SU-DHL-6 (cell line): ENCODE results near the gene KCNQ1OT1.

Experiments used
- H2AFZ ChIP-seq: fragments of 200-600 bp; sonication (generic); 2 replicates; pipeline ENCODE4 v1.6.1; 2014; ENCODE audit warnings: low read depth, mild to moderate bottlenecking, moderate library complexity, mixed read lengths, antibody characterized with exemption, low read length; ENCODE audit not compliant: severe bottlenecking
- H3F3A ChIP-seq: fragments of 200-600 bp; shearing (Covaris generic); 2 replicates; pipeline ENCODE4 v1.6.0; 2016; ENCODE audit warnings: antibody characterized with exemption, mild to moderate bottlenecking; ENCODE audit not compliant: insufficient read depth
- H3K27ac ChIP-seq: fragments of 200-600 bp; sonication (generic); 2 replicates; pipeline ENCODE4 v1.5.1; 2016; ENCODE audit warnings: low read depth, mild to moderate bottlenecking, low read length, moderate library complexity, mixed read lengths
- H3K27me3 ChIP-seq: fragments of 200-600 bp; sonication (generic), shearing (Covaris generic); 2 replicates; pipeline ENCODE4 v1.6.0; 2014; ENCODE audit warnings: mild to moderate bottlenecking, low read length
- H3K36me3 ChIP-seq: fragments of 200-600 bp; sonication (generic); 2 replicates; pipeline ENCODE4 v1.6.1; 2014; ENCODE audit warnings: mild to moderate bottlenecking, low read length, mixed read lengths
- H3K4me2 ChIP-seq: fragments of 300-600, 200-600 bp; shearing (Covaris generic), sonication (generic); 2 replicates; pipeline ENCODE4 v1.6.0; 2014; ENCODE audit warnings: low read length, low read depth, mild to moderate bottlenecking; ENCODE audit not compliant: poor library complexity, severe bottlenecking
- H3K4me3 ChIP-seq: fragments of 200-600 bp; sonication (generic); 2 replicates; pipeline ENCODE4 v1.5.1; 2014; ENCODE audit warnings: antibody characterized with exemption, low read length, mild to moderate bottlenecking, mixed read lengths; ENCODE audit not compliant: insufficient read depth, poor library complexity, severe bottlenecking
- H3K79me2 ChIP-seq: fragments of 200-600 bp; sonication (generic); 2 replicates; pipeline ENCODE4 v1.6.1; 2014; ENCODE audit warnings: mild to moderate bottlenecking, low read length, moderate library complexity; ENCODE audit not compliant: insufficient read depth
- H3K9ac ChIP-seq: fragments of 200-600 bp; sonication (generic); 2 replicates; pipeline ENCODE4 v1.7.0; 2014; ENCODE audit warnings: mild to moderate bottlenecking, low read length
- H3K9me2 ChIP-seq: fragments of 200-600 bp; sonication (generic); replicated peaks from 2 replicates; pipeline ENCODE4 v1.6.1; 2014; ENCODE audit warnings: low read length; ENCODE audit not compliant: insufficient read depth
- H3K9me3 ChIP-seq: fragments of 200-600 bp; sonication (generic); 2 replicates; pipeline ENCODE4 v1.6.1; 2014; ENCODE audit warnings: low read length, mixed read lengths; ENCODE audit not compliant: insufficient read depth
- H4K20me1 ChIP-seq: fragments of 200-600 bp; sonication (generic); 2 replicates; pipeline ENCODE4 v1.6.1; 2014; ENCODE audit warnings: low read depth, mild to moderate bottlenecking, antibody characterized with exemption, low read length, moderate library complexity, mixed read lengths
- CTCF ChIP-seq: fragments of 200-600 bp; sonication (generic); IDR thresholded peaks from one replicate; pipeline ENCODE4 v1.5.1; 2017; ENCODE audit warnings: antibody characterized with exemption, mild to moderate bottlenecking, low read length, moderate library complexity; ENCODE audit not compliant: insufficient read depth, poor library complexity, severe bottlenecking
- EZH2phosphoT487 ChIP-seq: fragments of 200-600 bp; sonication (generic), shearing (Covaris generic); conservative IDR thresholded peaks from 2 replicates; pipeline ENCODE4 v1.6.1; 2018; ENCODE audit warnings: mild to moderate bottlenecking, antibody characterized with exemption, low read length, moderate library complexity, mixed read lengths

KCNQ1OT1 gene

GRCh38 chr11:2701898-2702434 is 2.2 kb upstream of the KCNQ1OT1 start:
- H3K4me2 ChIP-seq = no peak overlapping the region
- no peaks in the 10 kb centered on the region for H3K36me3 ChIP-seq
- H3K9me3 ChIP-seq = no peaks in the 10 kb centered on the region
- no peaks in the 10 kb centered on the region for H4K20me1 ChIP-seq
- TF ChIP-seq CTCF = no peak
- no peak for TF ChIP-seq EZH2phosphoT487
- no peaks in the 10 kb centered on the region for H3F3A ChIP-seq
- H3K27me3 ChIP-seq = no peaks in the 10 kb centered on the region
- H3K27ac ChIP-seq = no peak overlapping the region
- no peak overlapping the region for H2AFZ ChIP-seq
- H3K9me2 ChIP-seq = no peaks in the 10 kb centered on the region
- no peak overlapping the region for H3K9ac ChIP-seq
- no peaks in the 10 kb centered on the region for H3K79me2 ChIP-seq
- H3K4me3 ChIP-seq = no peak overlapping the region

GRCh38 chr11:2701230-2701629 is 1.4 kb upstream of the KCNQ1OT1 start:
- H3K9me3 ChIP-seq = no peaks in the 10 kb centered on the region
- H2AFZ ChIP-seq = no peak overlapping the region
- H3K79me2 ChIP-seq = no peaks in the 10 kb centered on the region
- peak overlapping the region; percentile 50 for H3K4me2 ChIP-seq
- no peak overlapping the region for H3K4me3 ChIP-seq
- TF ChIP-seq EZH2phosphoT487 (no peak), CTCF (no peak)
- peak overlapping the region; percentile 65; the same call in 1 of the 2 replicates for H3K9ac ChIP-seq
- no peaks in the 10 kb centered on the region for H3K36me3 ChIP-seq
- H3K9me2 ChIP-seq = no peaks in the 10 kb centered on the region
- H3K27me3 ChIP-seq = no peaks in the 10 kb centered on the region
- no peaks in the 10 kb centered on the region for H3F3A ChIP-seq
- H3K27ac ChIP-seq = no peak overlapping the region
- no peaks in the 10 kb centered on the region for H4K20me1 ChIP-seq

- Histone ChIP-seq H3K36me3 (no peaks in the 10 kb centered on the region), H3K27me3 (no peaks in the 10 kb centered on the region), H3K27ac (peak overlapping the region; percentile 37), H3K9me2 (no peaks in the 10 kb centered on the region), H3K79me2 (no peaks in the 10 kb centered on the region), H3K4me2 (peak overlapping the region; percentile 50), H3K9ac (peak overlapping the region; percentile 65), H3K4me3 (peak overlapping the region; percentile 45), H4K20me1 (no peaks in the 10 kb centered on the region), H3F3A (no peaks in the 10 kb centered on the region), H2AFZ (peak overlapping the region; percentile 3), H3K9me3 (no peaks in the 10 kb centered on the region)
- TF ChIP-seq EZH2phosphoT487 (no peak), CTCF (no peak)
Measured at GRCh38 chr11:2700415-2701211, 819 bp upstream of the KCNQ1OT1 start.
